Esophagus squamous epithelium (tissue), 5 donors: ENCODE measurements around the gene PARP12. TPM values are rescaled to one million over a fixed set of nuclear protein-coding genes. Genes with fewer than 3 reads are reported as not detected.

Experiments used
- DNase-seq: peaks from one replicate; lab custom pipeline; 2025; lab: John Stamatoyannopoulos, UW
- H3K27ac ChIP-seq, 4 donors: fragments of 200-600 bp; sonication (generic); one replicate each; pipeline ENCODE4 v1.5.1; 2016 to 2019; ENCODE audit warnings: mild to moderate bottlenecking in 1 of 4
- H3K27me3 ChIP-seq, 4 donors: fragments of 200-600 bp; sonication (generic); 1 replicate in 3 of 4; 2 replicates in 1 of 4; pipeline versions ENCODE4 v1.5.1 to v1.6.0; 2017 to 2021; ENCODE audit warnings: antibody characterized with exemption in 1 of 4
- H3K36me3 ChIP-seq, 3 donors: fragments of 200-600 bp; sonication (generic); one replicate each; pipeline ENCODE4 v1.5.1; 2016 to 2019
- H3K4me1 ChIP-seq, 3 donors: fragments of 200-600 bp; sonication (generic); one replicate each; pipeline ENCODE4 v1.5.1; 2017 to 2019
- H3K4me3 ChIP-seq, 4 donors: fragments of 200-600 bp; sonication (generic); 1 replicate in 3 of 4; 2 replicates in 1 of 4; pipeline ENCODE4 v1.5.1; 2016 to 2019; ENCODE audit warnings: mild to moderate bottlenecking in 2 of 4, moderate library complexity in 1 of 4
- H3K9me3 ChIP-seq, 3 donors: fragments of 200-600 bp; sonication (generic); one replicate each; pipeline ENCODE4 v1.5.1; 2016 to 2019
- POLR2A ChIP-seq, 4 donors: fragments of 450-650 bp; IDR thresholded peaks; one replicate each; pipeline ENCODE4 v1.6.1; 2017; ENCODE audit warnings: antibody characterized with exemption in 4 of 4, mild to moderate bottlenecking in 4 of 4, moderate library complexity in 3 of 4
- WGBS, 2 donors: methylation state at CpG; one replicate each; pipeline ENCODE4 v1.1.5; 2018; 5-methylcytosine and 5-hydroxymethylcytosine counted together
- intact Hi-C: fragments of 100-400 bp; cut with DNase I; formaldehyde crosslinking; loops from one replicate; pipeline ENCODE4 v1.15.0; 2022
- total RNA-seq, 4 donors: library from RNA; depleted of rRNA; stranded (reverse); fragments of >200 nt; gene quantifications; one replicate each; pipeline ENCODE4 v1.1.0, GENCODE V29; 2016
- TF ChIP-seq, protein P1 (sequence below), 6 experiments: fragments of 450-650 bp in 4 of 6; fragments of 200-600 bp in 2 of 6; sonication (generic) in 2 of 6; IDR thresholded peaks; one replicate each; pipeline ENCODE4 v1.5.1; 2016 to 2019; ENCODE audit warnings: antibody characterized with exemption in 6 of 6, mild to moderate bottlenecking in 4 of 6, moderate library complexity in 4 of 6
- donor health status: DM: yes; HTN: yes; CAD: no.

PARP12 gene
- total RNA-seq, 4 donors from 2014 or later = 17.0 to 28.6 (median 22.1) TPM

DNA sequence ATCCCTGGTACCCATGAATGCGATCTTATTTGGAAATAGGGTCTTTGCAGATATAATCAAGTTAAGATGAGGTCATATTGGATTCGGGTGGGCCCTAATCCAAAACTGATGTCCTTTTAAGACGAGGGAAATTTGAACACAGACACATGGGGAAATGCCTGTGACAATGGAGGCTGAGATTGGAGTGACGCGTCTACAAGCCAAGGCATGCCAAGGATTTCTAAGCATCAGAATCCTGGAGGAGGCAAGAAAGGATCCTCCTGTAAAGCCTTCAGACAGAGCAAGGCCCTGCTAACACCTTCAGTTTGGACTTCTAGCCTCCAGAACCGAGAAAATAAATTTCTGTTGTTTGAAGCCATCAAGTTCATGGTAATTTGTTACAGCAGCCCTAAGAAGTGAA is 18.5 kb downstream of the PARP12 start:
- intact Hi-C loops = no loop called here
- peaks cover 0 to 8% (median 1%) of the 10 kb centered on the region in 3 donors for H3K4me1 ChIP-seq
- no peaks in the 10 kb centered on the region for H3K27me3 ChIP-seq
- no peak for DNase-seq
- H3K9me3 ChIP-seq = no peaks in the 10 kb centered on the region
- peaks cover 0 to 85% (median 10%) of the 10 kb centered on the region in 3 donors for H3K36me3 ChIP-seq
- no peak for TF ChIP-seq POLR2A (IDR thresholded peaks at IDR 0.05)
- TF ChIP-seq, protein P1, sequence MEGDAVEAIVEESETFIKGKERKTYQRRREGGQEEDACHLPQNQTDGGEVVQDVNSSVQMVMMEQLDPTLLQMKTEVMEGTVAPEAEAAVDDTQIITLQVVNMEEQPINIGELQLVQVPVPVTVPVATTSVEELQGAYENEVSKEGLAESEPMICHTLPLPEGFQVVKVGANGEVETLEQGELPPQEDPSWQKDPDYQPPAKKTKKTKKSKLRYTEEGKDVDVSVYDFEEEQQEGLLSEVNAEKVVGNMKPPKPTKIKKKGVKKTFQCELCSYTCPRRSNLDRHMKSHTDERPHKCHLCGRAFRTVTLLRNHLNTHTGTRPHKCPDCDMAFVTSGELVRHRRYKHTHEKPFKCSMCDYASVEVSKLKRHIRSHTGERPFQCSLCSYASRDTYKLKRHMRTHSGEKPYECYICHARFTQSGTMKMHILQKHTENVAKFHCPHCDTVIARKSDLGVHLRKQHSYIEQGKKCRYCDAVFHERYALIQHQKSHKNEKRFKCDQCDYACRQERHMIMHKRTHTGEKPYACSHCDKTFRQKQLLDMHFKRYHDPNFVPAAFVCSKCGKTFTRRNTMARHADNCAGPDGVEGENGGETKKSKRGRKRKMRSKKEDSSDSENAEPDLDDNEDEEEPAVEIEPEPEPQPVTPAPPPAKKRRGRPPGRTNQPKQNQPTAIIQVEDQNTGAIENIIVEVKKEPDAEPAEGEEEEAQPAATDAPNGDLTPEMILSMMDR (IDR thresholded peaks at IDR 0.05) = no peak
- WGBS, 2 donors = 75 to 87% methylated on average over 6 of the region's 6 CpGs
- H3K4me3 ChIP-seq = no peak overlapping the region
- no peak overlapping the region for H3K27ac ChIP-seq

DNA sequence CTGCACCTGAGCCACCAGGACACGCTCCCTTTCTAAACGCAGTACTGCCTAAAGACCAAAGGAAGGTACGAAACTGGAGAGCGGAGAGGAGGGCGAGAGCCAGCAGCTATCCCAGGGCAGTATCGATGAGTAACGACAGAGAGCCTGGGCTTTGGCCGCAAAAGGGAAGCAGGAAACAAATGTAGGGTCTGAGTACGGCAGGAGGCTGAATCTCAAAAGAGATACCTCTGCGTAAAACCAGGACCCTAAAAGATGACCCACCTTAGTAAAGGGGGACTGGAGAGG is 20.4 kb downstream of the PARP12 start:
- Histone ChIP-seq H3K27ac (no peak overlapping the region), H3K4me1 (no peaks in the 10 kb centered on the region), H3K9me3 (no peaks in the 10 kb centered on the region), H3K4me3 (no peak overlapping the region), H3K27me3 (no peaks in the 10 kb centered on the region), H3K36me3 (peaks cover 0 to 95% (median 17%) of the 10 kb centered on the region in 3 donors)
- no peak for DNase-seq
- intact Hi-C loops = no loop called here
- TF ChIP-seq, protein P1 (IDR thresholded peaks at IDR 0.05) = no peak
- TF ChIP-seq POLR2A (IDR thresholded peaks at IDR 0.05) = no peak
- WGBS, 2 donors = 86 to 92% methylated on average over 10 of the region's 10 CpGs

DNA sequence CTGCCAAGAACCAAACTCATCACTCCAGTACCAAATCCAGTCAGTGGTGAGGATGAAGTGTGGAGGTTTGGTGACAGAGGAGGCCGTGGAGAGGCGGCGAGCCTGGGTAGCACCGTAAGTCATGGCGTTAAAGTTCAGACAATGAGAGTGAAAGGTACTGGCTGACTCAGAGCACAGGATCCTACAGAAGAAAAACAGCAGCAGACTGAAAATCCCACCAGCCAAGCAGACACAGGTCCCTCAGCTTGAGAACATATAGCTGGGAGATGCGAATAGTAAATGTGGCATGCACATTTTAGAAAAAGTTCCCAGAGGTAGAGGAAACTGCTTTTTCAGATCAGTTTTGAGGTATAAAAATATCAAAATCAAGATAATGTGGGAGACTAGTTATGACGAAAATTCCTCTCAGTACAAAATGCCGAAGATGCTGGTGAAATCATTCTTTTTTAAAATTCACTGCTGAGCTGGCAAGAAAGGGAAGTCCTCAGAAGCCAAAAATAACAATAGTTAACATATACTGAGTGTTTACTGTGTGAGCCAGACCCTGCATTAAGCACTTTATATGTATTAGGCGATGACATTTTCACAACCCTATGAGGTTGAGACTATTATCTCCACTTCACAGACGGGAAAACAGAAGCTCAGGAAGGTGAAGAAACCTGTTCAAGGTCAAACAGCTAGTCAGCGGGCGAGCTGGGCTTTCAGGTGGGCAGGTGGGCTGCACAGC is 20.9 kb downstream of the PARP12 start:
- Histone ChIP-seq H3K27me3 (no peaks in the 10 kb centered on the region), H3K27ac (no peak overlapping the region), H3K36me3 (peaks cover 0 to 95% (median 20%) of the 10 kb centered on the region in 3 donors), H3K4me3 (no peak overlapping the region), H3K4me1 (no peaks in the 10 kb centered on the region), H3K9me3 (no peaks in the 10 kb centered on the region)
- WGBS, 2 donors = 91% methylated on average over 11 of the region's 12 CpGs
- intact Hi-C loops = no loop called here
- no peak for TF ChIP-seq POLR2A (IDR thresholded peaks at IDR 0.05)
- TF ChIP-seq, protein P1 (IDR thresholded peaks at IDR 0.05) = no peak
- no peak for DNase-seq

- Histone ChIP-seq H3K36me3 (peaks cover 0 to 93% (median 20%) of the 10 kb centered on the region in 3 donors), H3K4me1 (no peaks in the 10 kb centered on the region)
Measured at GRCh38 chr7:140039896-140040295, 22.9 kb downstream of the PARP12 start.

GRCh38 chr7:140039066-140039465 is 23.7 kb downstream of the PARP12 start:
- 63 to 82% methylated on average over 7 of the region's 7 CpGs for WGBS, 2 donors
- intact Hi-C loops = no loop called here
- Histone ChIP-seq H3K4me3 (no peak overlapping the region), H3K36me3 (peaks cover 0 to 92% (median 20%) of the 10 kb centered on the region in 3 donors), H3K27ac (no peak overlapping the region), H3K9me3 (no peaks in the 10 kb centered on the region), H3K4me1 (no peaks in the 10 kb centered on the region), H3K27me3 (no peaks in the 10 kb centered on the region)
- no peak for DNase-seq
- TF ChIP-seq POLR2A (IDR thresholded peaks at IDR 0.05) = no peak
- TF ChIP-seq, protein P1 (IDR thresholded peaks at IDR 0.05) = no peak

More at GRCh38 chr7:140039896-140040295, 22.9 kb downstream of the PARP12 start:
- Histone ChIP-seq H3K4me3 (no peak overlapping the region), H3K27ac (no peak overlapping the region), H3K27me3 (no peaks in the 10 kb centered on the region), H3K9me3 (no peaks in the 10 kb centered on the region)
- DNase-seq = no peak
- intact Hi-C loops = no loop called here
- TF ChIP-seq POLR2A (IDR thresholded peaks at IDR 0.05) = no peak
- 93% methylated on average over 3 of the region's 12 CpGs; no CpG with 5 or more reads in 1 of the 2 donors for WGBS, 2 donors
